ENCODE data around the gene ANKLE2. TPM values are rescaled to one million over a fixed set of nuclear protein-coding genes. Genes with fewer than 3 reads are reported as not detected.

ANKLE2 gene
- total RNA-seq, 4 donors from 2014 or later, result 57.9 to 94.5 (median 60.5) TPM

DNA sequence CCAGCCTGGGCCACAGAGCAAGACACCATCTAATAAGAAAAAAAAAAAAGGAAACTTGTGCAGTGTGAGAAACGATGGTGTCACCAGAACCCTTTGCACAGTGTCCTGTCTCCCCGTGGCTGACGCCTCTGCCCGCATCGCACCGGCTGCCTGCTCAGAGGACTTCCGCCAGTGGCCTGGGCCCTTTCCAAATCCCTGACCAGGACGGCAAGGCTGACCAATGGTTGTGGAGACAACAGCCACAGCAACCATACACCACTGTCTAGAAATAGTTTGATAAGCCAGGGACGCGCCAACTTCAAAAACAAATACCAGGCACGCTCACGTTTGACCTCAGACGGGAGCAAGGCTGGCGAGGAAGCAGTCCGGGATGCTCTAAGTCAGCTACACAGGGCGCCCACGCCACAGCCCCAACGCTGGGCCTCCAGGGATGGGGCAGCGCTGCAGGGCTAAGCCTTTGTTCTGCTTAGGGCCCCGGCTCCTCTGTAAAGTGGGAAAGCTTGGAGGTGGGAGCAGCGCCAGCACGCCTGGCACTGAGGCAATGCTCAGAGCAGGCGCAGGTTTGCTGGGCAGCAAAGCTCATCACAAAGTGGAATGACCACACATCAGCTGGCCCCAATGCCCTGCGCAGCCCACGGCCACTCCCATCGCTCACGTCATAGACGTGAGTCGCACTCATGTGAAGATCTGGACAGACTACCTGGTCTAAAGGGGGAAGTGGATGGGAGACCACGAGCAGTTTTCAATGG is 38.4 kb downstream of the ANKLE2 start:
- no peak for TF ChIP-seq POLR2A (IDR thresholded peaks at IDR 0.05)
- TF ChIP-seq, protein P1, sequence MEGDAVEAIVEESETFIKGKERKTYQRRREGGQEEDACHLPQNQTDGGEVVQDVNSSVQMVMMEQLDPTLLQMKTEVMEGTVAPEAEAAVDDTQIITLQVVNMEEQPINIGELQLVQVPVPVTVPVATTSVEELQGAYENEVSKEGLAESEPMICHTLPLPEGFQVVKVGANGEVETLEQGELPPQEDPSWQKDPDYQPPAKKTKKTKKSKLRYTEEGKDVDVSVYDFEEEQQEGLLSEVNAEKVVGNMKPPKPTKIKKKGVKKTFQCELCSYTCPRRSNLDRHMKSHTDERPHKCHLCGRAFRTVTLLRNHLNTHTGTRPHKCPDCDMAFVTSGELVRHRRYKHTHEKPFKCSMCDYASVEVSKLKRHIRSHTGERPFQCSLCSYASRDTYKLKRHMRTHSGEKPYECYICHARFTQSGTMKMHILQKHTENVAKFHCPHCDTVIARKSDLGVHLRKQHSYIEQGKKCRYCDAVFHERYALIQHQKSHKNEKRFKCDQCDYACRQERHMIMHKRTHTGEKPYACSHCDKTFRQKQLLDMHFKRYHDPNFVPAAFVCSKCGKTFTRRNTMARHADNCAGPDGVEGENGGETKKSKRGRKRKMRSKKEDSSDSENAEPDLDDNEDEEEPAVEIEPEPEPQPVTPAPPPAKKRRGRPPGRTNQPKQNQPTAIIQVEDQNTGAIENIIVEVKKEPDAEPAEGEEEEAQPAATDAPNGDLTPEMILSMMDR (IDR thresholded peaks at IDR 0.05), result no peak
- no peak overlapping the region for H3K4me3 ChIP-seq (ENCODE audit: low read depth, poor library complexity, severe bottlenecking)
- intact Hi-C loops (cut with DNase I; ENCODE audit: low total_unique reads), result no loop called here
- WGBS, 2 donors, result 91 to 93% methylated on average over 30 of the region's 30 CpGs
- no peak for DNase-seq (ENCODE audit: low spot score in 2 of 2)

DNA sequence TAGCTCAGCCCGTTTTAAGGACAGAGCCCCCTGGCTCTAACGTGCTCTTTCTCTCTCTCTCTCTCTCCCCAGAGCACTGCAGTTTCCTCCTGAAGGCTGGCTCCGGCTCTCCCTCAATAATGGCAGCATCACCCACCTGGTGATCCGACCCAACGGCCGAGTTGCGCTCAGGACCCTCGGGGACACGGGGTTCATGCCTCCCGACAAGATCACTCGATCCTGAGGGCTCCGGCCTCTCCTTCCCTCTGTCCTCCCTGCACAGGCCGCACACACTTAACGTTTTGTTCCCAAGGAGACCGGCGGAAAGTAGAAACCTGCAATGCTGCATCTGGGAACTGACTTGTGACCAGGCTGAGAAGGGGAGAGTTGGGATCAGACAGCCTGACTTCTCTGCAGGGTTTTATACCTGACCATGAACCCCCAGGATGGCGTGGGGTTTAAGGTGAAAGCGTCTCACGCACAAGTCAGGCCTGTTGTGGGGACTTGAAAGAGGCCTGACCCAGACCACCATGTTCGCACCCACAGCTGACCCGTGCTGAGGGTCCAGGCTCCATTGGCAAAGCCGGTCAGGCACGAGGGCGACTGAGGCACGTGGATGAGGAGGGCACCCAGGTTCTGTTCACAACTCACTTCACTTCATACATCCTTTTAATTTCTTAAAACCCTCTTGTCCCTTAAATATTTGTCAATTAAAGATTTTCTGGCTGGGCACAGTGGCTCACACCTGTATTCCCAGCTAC is 40.9 kb downstream of the ANKLE2 start:
- intact Hi-C loops (cut with DNase I; ENCODE audit: low total_unique reads), result no loop called here
- 93 to 96% methylated on average over 25 of the region's 25 CpGs for WGBS, 2 donors
- no peak for TF ChIP-seq POLR2A (IDR thresholded peaks at IDR 0.05)
- TF ChIP-seq, protein P1 (IDR thresholded peaks at IDR 0.05), result no peak
- no peak for DNase-seq (ENCODE audit: low spot score in 2 of 2)
- H3K4me3 ChIP-seq (ENCODE audit: low read depth, poor library complexity, severe bottlenecking), result no peak overlapping the region

DNA sequence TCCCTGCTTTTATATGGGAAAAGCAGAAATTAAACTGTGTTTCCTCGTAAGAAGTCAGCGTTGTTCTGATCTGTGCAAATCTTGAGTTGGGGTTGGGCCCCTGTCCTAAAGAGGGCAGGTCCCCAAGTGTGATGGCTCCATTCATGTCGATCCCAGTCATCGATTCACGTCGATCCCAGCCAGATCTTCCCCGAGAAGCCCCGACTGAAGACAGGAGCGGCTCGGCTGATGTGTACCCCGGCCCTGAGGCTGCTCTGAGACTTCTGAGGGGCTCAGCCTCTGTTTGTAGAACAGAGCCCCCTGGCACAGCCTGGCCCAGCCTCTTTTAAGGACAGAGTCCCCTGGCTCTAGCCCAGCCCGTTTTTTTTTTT is 41.7 kb downstream of the ANKLE2 start:
- intact Hi-C loops (cut with DNase I; ENCODE audit: low total_unique reads), result no loop called here
- no peak for DNase-seq (ENCODE audit: low spot score in 2 of 2)
- TF ChIP-seq, protein P1 (IDR thresholded peaks at IDR 0.05), result no peak
- WGBS, 2 donors, result 92 to 93% methylated on average over 12 of the region's 12 CpGs
- no peak overlapping the region for H3K4me3 ChIP-seq (ENCODE audit: low read depth, poor library complexity, severe bottlenecking)

DNA sequence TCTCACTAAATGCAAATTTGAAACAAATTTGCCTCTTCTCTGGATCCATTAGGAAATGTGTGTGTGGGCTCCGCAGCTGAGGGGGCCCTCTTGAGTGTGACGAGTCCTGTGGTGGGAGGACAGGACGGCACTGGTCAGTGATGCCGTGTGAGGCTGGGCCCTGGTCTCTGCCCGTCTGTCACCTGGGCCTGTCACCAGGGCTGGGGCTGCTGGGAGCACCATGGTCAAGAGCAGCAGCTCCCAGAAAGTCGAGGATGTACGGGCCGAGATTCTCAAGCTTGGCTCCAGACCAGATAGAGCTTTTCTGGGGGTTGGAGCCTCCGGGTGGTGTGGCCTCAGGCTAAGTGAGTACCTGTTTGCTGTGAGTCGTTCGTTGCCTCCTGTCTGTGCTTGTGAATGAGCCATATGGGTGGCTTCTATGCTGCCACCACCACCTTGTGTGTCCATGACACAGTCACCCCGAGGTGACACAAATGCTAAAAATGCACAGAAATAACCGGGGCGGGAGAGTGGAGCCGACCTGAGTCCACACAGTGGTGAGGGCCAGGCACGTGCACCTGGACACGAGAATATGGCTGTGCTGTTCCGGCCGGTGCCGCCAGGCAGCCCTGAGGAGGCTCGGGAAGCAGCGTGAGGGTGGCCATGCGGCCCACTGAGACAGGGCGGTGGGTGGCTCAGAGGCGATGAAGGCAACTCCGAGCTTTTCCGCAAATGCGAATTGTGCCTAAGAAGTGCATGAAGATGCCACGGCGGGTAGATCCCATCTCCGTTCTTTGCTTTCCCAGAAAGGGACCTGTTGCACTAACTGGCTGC is 42.3 kb downstream of the ANKLE2 start:
- H3K4me3 ChIP-seq (ENCODE audit: low read depth, poor library complexity, severe bottlenecking), result no peak overlapping the region
- intact Hi-C loops (cut with DNase I; ENCODE audit: low total_unique reads), result no loop called here
- 88 to 89% methylated on average over 30 to 31 of the region's 31 CpGs for WGBS, 2 donors

DNA sequence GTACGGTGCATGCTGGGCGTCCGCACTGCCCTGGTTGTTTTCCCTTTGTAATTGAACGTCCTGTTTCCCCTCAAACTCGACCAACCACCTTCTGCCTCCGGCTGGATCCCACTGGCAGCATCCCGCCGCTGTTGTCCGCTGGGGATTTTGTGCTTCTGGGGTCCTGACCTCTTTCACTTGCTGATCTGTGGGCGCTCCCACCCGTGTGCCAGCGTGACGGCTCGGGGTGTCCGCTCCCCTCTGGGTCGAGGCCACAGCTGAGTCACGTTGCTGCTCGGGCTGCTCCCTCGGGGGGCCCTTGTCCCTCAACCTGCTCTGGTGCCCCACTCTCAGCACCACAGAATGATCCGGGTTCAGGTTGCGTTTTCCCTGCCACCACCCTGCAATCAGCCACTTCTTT is 43.0 kb downstream of the ANKLE2 start:
- 90 to 93% methylated on average over 12 to 20 of the region's 21 CpGs for WGBS, 2 donors
- DNase-seq (ENCODE audit: low spot score in 2 of 2), result no peak
- no peak for TF ChIP-seq POLR2A (IDR thresholded peaks at IDR 0.05)
- TF ChIP-seq, protein P1 (IDR thresholded peaks at IDR 0.05), result no peak
- H3K4me3 ChIP-seq (ENCODE audit: low read depth, poor library complexity, severe bottlenecking), result no peak overlapping the region
- intact Hi-C loops (cut with DNase I; ENCODE audit: low total_unique reads), result no loop called here

More for the DNA sequence above, 42.3 kb downstream of the ANKLE2 start:
- no peak for TF ChIP-seq POLR2A (IDR thresholded peaks at IDR 0.05)
- DNase-seq (ENCODE audit: low spot score in 2 of 2), result no peak

Data from lower leg skin (tissue), 4 donors.